Body of pancreas (tissue), 4 donors: ENCODE measurements around the gene RNU5B-1.

Experiments used
- CTCF ChIP-seq, 7 experiments: fragments of 450-650 bp in 4 of 7; fragments of 200-600 bp in 3 of 7; sonication (generic) in 3 of 7; IDR thresholded peaks; one replicate each; pipeline ENCODE4 v1.5.1; 2016 to 2019; ENCODE audit warnings: antibody characterized with exemption in 7 of 7
- POLR2A ChIP-seq, 3 donors: fragments of 450-650 bp; IDR thresholded peaks; one replicate each; pipeline ENCODE4 v1.6.1; 2016; ENCODE audit warnings: antibody characterized with exemption in 3 of 3, mild to moderate bottlenecking in 2 of 3

- TF ChIP-seq CTCF (IDR thresholded peaks at IDR 0.05) (no peak), POLR2A (IDR thresholded peaks at IDR 0.05) (no peak)
These were observed 17.0 kb upstream of the RNU5B-1 start for GRCh38 chr15:65287520-65287855.
